ENCODE results near the gene SV2B.

The SV2B gene

DNA sequence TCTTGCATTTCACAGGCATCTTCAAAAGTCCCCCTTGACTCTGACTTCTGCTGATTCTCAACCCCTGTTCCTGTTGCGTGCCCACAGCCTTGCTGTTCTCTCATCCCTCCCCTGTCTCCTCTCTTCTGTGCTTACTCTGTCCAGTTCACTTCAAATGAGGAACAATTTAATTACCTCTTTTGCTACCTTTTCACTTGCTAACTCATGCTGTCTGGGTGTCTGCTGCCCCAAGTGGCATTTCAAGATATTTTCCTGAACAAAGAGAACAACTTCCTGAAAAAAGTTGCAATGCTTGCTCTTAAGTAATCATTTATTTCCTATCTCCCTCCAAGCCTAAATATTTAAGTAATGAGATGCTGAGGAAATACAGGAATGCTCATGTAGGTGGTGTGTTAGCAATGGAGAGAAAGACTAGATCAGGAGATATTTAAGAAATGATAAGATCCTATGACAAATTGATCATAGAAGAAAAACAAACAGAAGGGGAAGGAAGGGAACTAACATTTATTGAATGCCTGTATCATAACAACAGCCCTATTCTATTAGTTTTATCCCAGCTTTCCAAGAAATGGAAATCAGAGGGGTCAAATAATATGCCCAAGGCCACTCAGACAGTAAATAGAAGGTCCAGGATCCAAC, 42.2 kb downstream of the SV2B start:
- DNase-seq: no peak

DNA sequence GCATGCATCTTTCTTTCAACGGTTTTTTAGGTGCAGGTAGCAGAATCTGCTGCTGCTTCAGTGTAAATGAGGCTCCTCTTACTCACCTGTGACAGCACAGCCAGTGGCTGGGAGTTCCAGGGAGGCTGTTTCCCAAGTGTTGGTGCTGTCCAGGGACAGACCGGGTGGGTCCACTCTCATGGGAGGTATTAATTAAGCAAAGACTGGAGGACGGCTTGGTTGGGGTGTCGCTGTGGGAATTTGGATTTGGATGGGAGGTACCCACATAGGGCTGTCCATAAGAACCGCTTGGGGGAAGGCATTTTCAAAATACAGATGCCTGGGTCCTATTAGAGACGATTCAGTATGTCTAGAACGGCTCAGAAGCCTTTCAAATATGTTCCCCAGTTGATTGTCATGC, 42.9 kb downstream of the SV2B start:
- no peak for DNase-seq

DNA sequence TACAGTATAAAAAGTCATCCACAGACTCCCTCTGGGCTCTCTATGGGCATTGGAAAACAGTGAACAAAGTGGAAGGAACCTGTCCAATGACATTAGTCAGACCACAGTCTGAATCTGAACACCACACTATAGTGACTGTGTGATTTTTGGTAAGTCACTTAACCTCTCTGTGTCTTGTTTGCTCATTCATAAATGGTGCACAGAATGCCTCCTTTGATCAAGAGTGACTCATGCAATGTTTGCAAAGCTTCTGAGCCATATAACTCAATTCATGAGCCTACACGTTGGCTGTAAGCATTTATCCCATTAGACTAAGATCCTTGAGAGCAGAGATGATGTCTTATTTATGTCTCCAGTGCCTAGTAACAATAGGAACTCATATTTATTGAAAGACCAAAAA, 46.7 kb downstream of the SV2B start:
- no peak for DNase-seq

DNA sequence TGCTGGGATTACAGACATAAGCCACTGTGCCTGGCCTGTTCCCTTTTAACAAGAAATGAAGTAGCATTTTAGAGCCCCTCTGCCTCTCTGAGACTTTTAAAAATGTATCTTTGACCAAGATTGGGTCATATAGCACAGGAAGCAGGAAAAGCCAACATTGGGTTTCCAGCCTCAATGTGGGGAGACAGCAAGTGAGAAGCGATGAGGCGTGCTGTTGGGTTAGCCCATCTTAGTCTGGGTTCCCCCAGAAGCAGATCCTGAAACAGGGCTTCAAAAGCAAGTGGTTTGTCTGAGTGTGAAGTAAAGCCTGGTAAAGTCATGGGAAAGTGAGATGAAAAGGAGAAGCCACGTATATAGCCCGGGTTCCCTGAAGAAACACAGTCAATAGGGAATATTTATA, 48.2 kb downstream of the SV2B start:
- DNase-seq: no peak

DNA sequence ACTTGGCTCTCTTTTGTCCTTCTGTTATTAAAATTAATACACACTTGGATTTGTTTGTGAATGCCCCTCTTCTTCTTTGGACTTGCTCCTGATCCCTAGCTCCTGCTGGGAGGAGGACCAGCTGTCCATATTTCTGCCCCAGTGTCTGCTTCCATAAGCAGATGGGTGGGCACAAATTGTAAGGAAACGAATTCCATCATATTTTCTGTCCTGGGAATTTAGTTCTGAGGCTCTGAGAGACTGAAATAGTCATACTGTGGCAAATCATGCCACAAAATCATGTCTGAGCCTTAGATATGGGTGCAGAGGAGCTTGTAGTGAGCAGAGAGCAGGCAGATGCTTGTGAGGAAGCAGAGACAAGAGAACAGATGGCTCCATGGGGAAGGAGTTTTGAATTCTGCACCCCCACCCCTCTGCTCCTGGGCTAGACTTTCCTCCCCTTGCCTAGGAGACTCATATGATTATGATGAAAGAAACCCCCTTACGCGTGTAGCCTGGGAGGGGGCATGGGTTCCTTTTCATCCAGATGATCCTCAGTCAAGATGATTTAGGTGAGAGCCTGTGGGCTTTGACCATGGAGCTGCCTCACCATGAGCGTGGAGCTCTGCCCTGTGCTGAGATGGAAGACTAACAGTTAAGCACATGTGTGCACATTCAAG, 50.6 kb downstream of the SV2B start:
- no peak for DNase-seq

DNA sequence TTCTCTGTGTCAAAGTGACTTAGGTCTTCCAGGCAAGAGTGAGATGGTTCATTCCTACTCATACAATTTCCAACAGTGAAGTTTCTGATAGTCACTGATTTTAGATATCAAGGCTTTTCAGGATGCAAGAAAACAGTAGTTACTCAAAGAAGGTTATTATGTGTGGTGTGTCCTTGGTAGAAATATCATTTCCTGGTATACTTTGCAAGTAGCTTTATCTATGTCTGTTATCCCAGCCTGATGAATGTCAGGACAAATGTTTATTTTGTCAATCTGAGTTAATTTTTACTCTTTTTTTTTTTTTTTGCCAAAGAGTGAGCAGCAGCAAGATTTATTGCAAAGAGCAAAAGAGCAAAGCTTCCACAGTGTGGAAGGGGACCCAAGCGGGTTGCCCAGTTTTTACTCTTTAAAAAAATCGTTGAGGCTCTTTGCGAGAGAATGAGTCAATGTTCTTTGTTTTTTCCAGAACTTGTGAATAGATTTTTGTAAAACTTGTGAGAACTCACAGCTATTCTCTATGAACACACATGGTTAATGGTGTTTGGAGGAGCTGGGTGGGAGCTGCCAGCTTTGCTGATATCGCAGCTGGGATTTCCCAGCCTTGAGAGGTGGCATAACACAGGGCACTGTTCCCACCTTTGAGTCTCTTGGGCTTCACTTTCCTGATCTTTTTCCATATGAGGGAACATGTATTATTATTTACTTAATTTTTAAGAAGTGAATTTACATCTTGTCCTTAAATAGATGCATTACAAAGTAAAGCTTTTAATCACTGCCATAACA, 51.9 kb downstream of the SV2B start:
- no peak for DNase-seq

DNA sequence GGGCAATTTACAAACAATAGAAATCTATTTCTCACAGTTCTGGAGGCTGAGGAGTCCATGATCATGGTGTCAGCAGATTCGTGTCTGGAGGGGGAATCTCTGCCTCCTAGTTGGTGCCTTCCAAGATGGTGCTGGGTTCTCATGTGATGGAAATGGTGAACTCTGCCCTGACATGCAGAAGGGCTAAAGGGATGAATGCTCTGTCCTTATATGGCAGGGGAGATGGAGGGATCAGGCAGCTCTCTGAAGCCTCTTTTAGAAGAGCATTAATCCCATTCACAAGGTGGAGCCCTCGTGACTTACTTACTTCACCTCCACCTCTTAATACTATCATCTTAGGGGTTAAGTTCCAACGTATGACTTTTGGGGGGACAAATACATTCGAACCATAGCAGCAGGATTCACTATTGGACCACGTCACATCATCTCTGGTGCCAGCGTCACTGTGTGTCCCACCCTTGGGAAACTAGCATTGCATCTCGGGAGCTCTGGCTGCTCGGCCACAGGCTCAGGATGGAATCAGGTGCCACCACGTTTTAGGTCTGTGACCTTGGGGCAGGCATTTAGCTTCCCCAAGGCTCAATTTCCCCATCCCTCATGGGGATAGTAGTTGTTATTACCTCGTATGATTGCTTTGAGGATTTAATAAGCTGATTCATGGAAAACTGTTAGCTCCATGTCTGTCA, 53.0 kb downstream of the SV2B start:
- no peak for DNase-seq

DNA sequence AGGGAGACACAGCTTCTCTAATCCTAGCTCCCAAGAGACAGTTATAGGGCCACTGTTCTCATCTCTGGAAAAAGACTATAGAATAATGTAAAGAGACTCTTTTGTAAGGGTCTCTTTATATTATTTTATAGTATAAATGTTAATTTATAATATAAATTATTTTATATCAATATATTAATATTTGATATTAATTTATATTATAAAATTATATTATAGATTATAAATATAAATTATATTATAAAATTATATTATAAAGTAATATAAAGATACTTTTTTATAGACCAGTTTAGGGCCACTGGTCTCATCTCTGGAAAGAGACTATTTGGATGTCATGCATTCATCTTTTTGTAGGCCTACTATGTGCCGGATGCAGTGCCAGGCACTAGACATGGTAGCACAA, 53.9 kb downstream of the SV2B start:
- no peak for DNase-seq

DNA sequence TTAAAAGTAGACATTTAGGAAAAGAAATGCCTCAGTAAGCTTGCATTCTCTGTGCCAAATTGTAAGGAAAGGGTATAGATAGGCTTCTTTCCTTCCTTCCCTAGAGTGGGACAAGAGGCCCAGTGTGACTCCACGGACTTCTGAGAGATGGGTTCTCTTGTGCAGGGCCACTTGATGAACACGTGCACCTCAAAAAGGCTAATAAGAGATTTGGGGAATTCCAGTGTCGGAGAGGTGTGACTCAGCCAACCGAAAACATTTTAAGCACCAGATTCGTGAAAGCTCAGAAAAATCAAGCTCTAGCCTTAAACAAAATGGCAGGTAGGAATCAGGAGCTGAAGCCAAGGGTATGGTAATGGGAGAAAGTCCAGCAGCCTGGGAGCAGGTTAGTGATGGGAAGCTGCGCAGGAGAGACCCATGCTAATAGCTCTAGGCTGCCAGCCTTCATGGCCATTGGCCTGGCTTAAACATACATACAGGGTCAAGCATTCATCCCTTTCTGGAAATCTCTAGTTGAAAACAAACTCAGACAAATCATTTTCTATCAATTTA, 56.2 kb downstream of the SV2B start:
- no peak for DNase-seq

DNA sequence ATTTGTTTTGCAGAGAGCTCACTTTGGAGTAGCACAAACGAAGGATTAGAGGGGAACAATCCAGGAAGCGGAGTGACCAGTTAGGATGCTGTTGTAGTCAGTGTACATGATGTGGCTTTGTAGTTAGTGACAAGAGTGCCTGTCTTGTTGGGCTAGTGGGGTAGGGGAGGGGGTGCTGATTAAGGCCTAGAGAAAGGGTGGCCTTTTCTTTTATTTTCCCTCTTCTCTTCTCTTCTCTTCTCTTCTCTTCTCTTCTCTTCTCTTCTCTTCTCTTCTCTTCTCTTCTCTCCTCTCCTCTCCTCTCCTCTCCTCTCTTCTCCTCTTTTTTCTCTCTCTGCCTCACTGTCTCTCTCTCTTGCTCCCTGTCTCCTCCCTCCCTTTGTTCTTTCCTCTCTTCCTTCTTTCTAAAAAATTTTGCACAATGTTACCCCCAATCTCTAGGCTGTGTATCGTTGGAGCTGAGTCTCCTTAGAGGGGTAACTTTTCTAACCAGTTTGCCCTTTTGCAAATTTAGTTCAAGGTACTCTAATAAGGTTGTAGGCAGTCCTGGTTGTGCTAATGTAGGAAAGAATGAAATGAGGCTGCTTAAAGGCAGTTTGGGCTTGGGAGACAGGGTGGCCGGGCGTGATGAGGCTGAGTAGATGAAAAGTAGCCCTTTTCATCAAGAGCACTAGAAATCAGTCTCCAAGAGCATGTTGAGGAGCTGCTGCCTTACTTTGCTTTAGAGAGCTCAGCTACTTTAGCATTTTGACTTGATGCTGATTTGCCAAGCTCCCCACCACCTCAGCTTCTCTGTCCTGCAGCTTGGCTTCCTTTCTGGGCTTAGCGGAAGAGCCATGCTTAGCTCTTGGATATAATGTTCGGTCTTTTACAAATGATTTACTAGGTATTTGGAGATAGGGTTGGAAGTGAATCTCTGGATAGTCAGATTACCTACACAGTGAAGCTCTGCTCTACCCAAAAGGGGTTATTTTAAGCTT, 58.6 kb downstream of the SV2B start:
- no peak for DNase-seq

DNA sequence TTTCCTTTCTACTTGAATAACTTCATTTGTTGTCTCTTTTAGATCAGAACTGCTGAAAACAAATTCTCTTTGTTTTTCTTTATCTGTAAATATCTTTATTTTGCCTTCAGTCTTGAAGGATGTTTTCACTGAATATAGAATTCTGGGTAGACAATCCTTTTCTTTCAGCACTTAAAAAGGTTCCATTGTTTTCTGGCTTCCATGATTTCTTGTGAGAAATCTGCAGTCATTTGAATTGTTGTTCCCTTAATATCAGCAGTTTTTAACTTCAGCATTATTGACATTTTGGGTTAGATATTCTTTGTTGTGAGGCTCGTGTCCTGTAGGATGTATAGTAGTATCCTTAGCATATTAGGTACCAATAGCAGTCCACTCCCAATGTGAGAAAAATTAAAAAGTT, 65.8 kb downstream of the SV2B start:
- DNase-seq: no peak

DNA sequence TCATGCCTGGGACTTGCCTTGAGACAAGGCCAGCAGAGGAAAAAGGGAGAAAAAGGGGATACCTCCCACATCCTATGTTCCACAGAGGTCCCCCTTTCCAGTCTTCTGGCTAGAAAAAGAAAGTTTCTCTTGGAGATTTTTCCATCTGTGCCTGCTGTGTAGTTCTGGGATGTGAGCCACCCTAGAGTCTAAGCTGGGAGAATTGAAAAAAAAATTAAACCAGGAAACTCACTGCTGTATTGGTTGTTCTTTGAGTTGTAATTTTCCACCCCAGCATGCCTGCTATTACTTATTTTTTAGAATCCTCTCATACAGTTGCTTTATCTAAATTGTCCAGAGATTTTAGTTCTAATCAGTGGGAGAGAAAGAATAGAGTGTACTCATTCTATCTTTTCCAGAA, 68.4 kb downstream of the SV2B start:
- DNase-seq: no peak

DNA sequence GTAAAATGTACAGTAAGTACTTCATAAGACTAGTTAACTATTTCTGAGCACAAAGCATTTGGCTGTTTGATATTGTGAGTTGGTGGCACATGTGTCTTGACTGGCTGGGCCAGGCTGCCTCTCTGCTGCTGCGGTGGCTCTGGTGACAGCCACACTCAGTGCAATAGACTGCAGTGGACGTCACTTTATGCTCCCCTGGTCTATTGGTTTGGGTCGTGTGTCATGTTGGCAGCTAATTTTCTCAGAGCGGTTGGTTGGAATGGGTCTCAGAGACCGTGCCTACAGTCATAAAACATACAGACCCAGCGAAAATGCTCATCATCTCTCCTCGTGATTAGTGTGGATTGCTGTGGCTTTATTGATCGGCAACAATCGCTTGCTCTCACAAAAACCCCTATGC, 71.3 kb downstream of the SV2B start:
- DNase-seq: no peak

DNA sequence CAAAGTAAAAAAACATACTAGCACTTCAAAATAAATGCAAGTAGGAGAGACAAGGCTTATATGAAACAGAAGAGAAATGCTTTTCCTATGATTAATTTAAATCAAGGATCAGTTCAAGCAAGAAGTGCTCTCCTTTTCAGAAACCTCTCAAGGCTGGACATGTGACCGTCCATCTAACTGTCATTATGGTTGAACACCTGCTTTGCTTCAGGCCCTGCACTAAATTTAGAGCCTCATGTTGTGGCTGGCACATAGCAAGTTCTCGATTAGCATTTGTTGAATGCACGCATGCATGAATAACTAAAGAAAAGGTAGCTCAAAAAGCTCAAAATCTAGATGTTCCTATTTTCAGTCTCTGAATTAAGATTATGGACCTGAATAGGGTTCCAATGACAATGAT, 82.0 kb downstream of the SV2B start:
- DNase-seq: no peak

DNA sequence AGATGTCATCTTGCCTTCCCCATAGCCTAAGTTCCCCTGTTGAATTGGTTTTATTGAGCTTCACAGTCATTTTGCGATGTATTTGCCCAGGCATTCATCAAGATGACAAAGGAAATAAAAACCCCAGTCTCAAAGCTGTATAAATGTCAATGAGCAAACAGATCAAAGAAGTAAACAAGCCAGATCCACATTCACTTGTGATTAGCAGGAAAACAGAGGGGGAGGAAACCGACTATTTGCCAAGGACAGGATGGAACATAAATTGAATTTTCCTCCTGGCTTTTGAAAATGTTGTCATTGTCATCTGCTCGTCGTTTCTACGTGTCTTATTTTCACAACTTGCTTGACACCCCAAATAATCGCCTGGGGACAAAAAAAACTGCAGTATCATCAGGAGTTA, 83.5 kb downstream of the SV2B start:
- DNase-seq: no peak

DNA sequence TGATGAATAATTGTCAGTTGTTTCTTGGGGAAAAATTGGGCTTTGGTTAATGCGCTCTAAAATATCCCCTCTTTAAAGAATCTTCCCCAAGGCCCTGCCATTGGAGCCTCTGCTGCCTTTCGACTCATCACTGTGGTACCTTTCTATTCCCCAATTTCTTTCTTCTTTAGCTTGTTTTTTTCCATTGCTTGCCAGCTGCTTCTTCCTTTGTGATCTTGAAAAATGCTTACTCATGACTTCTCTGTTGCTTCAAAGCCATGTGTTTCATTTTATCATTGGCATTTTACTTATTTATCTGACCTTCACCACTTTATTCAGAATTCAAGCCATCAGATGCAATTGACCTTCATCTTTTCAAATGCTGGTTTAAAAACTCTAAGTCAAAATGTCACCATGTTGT, 84.4 kb downstream of the SV2B start:
- DNase-seq: no peak

DNA sequence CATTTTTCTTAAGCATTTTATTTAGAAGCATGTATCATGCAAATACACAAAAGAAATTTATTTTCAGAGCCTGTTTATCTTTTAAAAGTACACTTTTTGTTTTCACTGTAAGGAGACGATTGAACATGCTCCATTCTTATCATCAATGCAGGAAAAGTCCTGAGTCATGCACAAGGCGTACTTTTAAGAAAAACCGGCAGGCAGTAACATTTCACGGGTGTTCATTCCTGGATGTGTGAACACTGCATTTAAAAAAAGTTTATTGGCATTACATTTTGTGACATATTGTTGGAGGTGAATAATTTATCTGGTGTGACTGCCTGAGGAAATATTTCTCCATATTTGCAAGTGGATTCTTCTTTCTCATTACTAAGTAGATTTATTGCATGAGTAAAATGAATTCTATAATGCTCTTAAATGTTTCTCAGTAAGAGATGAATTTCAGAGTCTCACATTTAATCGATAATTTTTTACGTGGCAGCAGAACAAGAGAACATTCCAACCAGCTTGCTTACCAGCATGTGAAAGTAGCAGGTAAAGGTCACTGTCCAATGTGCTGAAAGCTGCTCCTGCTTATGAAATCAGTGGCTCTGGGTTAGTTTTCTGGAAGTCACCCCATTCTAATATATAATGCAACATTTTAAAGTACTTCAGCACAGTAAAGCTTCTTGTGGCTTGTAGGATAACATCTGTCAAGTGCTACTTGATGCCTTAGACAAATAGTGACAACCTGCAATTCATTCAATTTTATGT, 87.0 kb downstream of the SV2B start:
- no peak for DNase-seq

DNA sequence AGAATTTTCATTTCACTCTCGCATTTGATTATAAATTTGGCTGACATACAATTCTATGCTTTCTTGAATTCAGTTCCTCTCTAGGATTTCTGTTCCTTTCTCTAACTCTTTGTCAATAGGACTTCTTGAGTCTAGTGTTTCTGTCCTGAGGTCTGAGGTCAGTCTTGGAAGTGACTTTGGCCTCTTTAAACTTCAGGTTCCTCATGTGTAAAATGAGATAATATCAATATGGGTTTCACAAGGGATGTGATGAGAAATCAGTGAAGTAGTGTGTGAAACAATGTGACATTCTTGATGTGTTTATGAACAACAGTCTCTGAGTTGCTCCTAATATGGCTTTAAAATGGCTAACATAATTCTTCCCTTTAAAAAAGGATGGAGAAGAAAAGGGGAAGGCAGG, 92.2 kb downstream of the SV2B start:
- DNase-seq: no peak

DNA sequence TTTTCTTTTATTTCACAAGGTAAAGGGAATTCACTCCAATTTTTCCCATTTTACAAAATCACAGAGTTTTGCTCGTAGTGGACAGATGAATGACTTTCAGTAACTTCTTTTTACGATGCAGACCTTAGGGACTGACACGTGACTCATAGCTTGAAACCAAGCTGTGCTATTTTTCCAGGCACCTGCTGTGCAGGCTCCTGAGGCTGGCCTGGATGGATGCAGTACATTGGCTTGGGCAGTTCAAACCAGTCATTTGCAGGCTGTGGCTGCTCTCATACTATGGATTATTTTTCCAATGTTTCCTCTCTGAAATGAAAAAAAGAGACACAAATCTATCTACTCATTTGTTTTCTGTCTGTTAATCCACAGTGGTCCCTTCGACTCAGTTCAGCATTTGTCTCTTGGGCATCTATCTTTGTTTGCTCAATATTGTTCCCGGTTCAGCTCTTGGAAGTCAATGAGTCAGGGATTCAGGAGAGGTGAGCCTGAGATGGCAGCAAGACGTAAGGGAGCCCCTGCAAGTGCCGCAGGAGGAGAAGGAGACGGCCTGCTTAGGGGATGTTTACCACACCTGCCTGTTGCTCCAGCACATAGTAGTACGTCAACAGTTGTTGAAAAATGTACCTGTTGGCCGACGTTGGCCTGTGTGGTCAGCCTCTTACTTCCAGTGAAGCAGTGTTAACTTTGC, 92.8 kb downstream of the SV2B start:
- DNase-seq: no peak

DNA sequence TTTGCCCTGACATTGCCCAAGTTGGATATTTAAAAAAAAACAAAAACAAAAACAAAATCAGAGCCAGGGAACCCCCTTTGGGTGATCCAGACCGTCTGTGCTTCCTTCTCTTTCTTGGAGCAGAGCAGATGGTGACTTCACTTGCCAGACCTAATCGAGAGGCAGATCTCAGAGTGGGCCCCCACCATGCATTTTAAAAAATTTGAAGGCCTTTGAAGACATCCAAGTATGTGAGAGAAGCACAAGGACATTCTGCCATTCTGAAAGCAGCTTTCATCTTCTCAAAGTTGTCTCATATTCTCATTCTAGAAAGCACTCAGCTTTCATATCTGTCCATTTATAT, 93.3 kb downstream of the SV2B start:
- no peak for DNase-seq

DNA sequence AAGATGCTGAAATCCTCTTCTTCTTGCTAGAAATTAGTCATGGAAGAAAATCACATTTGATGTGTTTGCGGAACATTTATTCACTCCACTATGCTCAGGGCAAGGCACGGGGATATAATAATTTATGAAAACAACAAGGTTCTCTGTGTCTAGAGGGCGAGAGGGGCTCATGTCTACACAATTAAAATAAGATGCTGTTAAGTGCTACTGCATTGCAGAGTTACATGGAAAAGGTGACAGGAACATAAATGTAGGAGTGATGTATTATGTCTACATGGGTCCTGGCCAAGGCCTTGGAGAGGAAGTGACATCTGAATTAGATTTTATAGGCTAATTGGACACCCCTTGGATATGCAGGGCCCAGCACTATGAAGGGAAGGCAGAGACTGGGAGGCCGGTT, 96.1 kb downstream of the SV2B start:
- DNase-seq: no peak
